DMS153 treated with DMSO at 0.1 percent for 48 hours (cell line): Measurements from ENCODE around the gene VCAN.
"Not testable (repeated sequence)": the region's sequence is repeated elsewhere in the genome, so short reads cannot be mapped to it uniquely, and the experiment has no call there.

Experiments used
- DNase-seq: peaks from one replicate; lab custom pipeline; 2025; ENCODE audit not compliant: unreplicated experiment; lab: John Stamatoyannopoulos, UW

The VCAN gene

DNA sequence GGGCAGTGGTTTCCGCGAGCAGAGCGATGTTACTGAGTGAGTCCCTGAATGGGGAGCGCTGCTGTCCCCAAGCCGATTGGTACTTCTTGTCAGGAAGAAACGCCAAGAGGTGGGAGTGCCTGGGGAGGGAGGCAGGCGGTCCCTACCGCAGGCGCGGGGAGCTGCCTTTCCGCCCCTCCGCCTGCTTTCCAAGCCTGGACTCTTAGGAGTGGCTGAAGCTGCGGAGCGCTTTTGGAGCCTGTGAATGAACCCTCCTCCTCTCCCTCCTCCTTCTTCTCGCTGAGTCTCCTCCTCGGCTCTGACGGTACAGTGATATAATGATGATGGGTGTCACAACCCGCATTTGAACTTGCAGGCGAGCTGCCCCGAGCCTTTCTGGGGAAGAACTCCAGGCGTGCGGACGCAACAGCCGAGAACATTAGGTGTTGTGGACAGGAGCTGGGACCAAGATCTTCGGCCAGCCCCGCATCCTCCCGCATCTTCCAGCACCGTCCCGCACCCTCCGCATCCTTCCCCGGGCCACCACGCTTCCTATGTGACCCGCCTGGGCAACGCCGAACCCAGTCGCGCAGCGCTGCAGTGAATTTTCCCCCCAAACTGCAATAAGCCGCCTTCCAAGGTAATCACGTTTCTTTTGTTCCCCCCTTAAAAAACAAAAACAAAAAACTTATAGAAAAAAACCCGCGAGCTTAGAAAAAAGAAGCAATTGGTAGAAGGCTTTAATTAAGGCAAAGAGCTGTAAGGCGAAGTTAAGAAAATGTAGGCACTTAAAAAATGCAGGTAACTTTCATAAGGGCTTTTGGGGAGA, at the start of gene VCAN:
Gene VCAN (plus strand): TSS at position 340 of the 808 bp plus-strand sequence. CDS start 11,775 bp downstream, outside the sequence.
- DNase-seq = no peak

DNA sequence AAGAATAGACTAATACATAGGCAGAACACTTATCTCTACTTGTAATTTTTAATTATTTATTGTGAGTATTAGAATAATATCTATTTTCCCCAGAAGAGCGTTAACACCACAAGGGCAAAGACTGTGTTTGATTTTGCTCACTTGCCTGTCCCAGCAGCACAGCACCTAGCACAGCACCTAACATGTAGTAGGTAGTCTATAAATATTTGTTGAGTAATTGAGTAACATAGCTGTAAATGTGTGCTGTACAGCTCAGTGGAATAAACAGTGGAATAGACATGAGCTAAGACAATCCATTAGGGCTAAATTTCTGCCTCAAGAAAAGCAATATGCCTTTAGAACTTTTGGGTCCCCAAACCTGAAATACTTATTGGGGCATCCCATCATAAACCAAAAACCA, 49.3 kb upstream of the VCAN start:
- no peak for DNase-seq

- no peak for DNase-seq
These were observed 44.7 kb upstream of the VCAN start for GRCh38 chr5:83426855-83427254.

GRCh38 chr5:83428126-83428525, 43.4 kb upstream of the VCAN start:
- DNase-seq = no peak

DNA sequence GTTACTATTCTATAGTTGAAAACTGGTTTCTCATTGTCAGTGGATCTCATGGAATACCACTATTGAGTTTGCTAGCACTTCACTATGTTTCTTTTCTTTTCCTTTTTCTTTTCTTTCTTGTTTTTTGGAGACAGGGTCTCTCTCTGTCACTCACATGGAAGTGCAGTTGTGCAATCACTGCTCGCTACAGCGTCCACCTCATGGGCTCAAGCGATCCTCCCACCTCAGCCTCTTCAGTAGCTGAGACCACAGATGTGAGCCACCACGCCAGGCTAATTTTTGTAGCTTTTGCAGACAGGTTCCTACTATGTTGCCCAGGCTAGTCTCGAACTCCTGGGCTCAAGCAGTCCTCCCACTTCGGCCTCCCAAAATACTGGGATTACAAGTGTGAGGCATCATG, 42.7 kb upstream of the VCAN start:
- DNase-seq = no peak

DNA sequence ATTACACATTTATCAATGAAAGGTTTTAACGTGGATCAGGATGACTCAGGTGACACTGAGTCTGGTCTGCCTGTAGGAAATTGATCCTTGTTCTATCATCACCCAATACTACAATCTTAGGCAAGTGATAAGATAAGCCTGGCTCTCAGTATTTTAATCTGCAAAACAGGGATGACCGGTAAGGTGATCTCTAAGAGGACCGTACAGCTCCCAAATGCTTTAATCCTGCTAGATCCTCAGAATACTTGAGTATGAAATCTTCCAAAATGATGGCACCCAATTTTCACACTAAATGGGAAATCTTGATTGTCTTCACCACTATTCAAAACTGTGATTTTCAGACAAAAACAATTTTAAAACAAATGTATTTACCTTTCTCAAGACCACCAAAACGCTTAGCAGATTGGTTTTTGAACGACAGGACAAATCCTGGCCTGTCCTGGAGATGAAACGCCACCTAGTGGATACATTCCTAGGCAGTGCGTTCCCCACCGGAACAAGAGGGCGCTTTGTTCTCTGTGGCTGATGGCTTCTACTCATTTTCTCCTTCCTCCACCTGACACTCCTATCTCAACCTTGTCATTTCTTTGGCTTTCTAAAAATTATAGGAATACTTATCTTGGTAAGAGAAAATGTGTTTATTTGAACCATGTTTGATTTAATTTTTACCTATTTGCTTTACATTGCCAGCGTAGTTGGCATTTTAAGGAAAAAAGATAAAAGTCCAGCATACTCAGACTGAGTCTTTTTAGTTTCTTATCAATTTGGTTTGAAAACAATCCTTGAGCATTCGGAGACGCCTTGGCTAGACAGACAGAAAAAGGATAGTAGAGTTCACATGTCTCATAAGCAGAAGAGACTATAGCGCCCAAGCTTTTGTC, 41.2 kb upstream of the VCAN start:
- DNase-seq = no peak

DNA sequence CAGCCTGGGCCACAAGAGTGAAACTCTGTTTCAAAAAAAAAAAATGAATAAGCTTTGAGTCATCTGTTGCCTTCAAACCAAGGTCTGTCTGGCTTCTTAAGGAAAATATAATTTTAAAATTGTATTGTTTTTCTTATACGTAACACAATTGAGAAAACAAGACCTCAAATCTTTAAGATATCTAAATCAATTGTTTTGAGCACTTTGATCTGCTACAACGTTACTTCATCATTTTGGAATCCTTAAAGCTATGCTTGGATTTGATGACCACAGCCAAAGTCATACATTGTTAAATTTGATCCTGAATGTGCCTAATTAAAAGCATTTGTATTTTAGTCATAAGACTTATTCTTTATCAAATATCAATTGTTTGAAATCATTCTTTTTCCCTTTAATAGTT, 37.7 kb upstream of the VCAN start:
- no peak for DNase-seq

GRCh38 chr5:83434946-83435345, 36.6 kb upstream of the VCAN start:
- no peak for DNase-seq

- DNase-seq = no peak
These were observed 35.3 kb upstream of the VCAN start for GRCh38 chr5:83436276-83436675.

DNA sequence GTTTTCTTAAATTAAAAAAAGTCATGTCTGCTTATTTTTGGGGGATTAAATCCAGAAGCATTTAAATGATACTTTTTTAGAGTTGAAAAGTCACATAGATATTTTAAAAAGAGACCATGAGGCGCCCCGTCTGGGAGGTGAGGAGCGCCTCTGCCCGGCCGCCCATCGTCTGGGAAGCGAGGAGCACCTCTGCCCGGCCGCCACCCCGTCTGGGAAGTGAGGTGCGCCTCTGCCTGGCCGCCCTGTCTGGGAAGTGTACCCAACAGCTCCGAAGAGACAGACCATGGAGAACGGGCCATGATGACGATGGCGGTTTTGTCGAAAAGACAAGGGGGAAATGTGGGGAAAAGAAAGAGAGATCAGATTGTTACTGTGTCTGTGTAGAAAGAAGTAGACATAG, 33.8 kb upstream of the VCAN start:
- DNase-seq = not testable (repeated sequence)

GRCh38 chr5:83440826-83441225, 30.7 kb upstream of the VCAN start:
- DNase-seq = no peak

DNA sequence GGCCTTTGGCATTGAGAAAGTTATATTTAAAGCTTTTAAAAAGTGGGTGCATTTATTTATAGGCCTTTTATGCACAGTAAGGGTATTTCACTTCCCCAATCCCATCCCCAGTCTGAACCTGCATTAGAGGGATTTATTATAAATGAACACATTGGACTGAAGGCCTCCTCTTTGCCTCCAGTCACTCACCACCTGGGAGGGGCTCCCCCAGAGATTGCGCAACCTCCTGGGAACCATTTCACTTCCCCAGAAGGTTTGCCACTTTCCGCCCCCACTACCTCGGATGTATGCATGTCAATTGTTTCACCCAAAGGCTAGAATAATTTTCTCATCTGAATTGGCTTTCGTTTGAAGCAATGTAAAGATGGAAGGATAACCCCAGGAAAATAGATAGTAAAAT, 29.8 kb upstream of the VCAN start:
- no peak for DNase-seq

GRCh38 chr5:83443534-83443933, 28.0 kb upstream of the VCAN start:
- no peak for DNase-seq

GRCh38 chr5:83444445-83444844, 27.1 kb upstream of the VCAN start:
- DNase-seq = no peak

DNA sequence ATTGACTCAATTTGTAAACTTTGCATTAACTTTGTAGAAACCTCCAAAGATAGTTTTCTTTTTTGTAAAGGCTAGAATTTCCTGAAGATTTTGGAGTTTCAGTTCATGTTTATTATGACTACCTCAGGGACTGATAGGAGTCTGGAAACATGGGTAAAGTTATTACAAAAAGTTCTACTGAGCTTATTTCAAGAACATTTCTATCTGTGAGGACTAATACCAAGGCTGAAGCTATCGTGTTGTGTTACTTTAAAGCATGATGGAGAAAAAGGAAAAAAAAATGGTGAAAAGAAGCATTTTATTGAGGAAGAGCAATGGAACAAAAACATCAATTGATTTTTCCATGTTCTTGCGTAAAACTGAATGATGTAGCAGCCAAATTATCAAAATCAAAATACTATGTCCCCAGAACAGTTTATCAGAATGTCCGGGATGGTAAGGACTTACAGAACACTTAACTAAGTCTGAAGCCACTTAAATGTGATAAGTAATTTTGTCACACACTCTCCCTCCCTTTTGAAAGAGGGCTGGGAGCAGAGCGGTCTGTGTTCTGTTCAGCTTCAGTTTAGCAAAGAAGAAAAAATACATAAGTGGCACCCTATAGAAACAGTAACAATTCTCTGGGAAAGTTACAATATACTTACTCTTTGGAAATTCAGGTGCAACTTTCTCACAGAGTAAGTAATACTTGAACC, 25.1 kb upstream of the VCAN start:
- DNase-seq = no peak

DNA sequence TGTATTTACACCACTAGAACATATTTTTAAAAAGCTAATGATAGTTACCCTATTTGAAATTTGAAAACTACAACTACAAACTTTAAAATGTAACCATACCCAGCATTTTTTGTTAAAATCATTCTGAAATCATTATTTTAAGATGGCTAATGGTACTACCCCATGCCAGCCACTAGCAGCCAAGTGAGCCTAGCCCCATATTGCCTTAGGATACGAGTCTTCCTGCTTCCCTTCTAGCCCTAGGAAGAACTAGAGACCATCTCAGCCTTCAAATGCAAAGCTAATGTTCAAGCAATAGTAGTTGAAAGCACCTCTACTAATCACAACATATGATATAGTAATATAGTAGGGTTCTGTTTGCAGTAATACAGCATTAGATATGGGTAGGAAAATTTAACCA, 24.0 kb upstream of the VCAN start:
- no peak for DNase-seq

- no peak for DNase-seq
These were observed 21.2 kb upstream of the VCAN start for GRCh38 chr5:83450183-83450966.

DNA sequence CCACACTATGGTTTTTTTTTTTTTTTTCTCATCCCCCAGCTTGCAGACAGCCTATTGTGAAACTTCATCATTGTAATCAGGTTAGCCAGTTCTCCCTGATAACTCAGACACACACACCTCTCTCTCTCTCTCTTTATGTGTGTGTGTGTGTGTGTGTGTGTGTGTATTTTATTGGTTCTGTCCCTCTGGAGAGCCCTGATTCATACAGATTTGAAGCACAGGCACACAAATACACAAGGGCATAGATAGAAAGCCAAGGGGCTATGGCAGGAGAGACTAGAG, 20.6 kb upstream of the VCAN start:
- DNase-seq = no peak

- DNase-seq = no peak
These were observed 19.6 kb upstream of the VCAN start for GRCh38 chr5:83451955-83452354.

- DNase-seq = no peak
These were observed 17.6 kb upstream of the VCAN start for GRCh38 chr5:83453937-83454336.

DNA sequence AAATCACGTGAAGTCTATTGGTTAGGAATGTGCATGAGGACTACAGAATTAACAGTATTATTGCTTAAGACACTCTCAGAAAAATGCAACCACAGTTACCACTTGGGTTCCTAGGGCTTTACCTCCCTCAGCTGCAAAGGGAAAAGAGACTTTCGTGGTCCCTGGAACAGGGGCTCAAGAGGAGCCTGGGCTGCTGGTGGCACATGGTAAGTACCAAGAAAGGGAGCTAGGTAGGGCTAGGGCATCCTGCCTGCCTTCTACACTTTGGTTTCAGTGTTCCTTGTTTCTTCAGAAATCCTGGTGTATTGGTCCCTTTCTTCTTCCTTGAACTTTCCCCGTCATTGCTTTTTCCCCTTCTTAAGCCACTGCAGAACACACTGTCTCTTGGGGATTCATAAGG, 7.3 kb upstream of the VCAN start:
- no peak for DNase-seq
